H1 (cell line): ENCODE results near the gene H2BK1. TPM values are rescaled to one million over a fixed set of nuclear protein-coding genes. Genes with fewer than 3 reads are reported as not detected.

Experiments
- CBX5 ChIP-seq: fragments of 300-800, 300-1000 bp; sonication (generic); IDR thresholded peaks from 2 replicates; pipeline ENCODE4 v1.7.1; 2016; ENCODE audit warnings: antibody characterized with exemption, low read length, low read depth
- CHD1 ChIP-seq: IDR thresholded peaks from 2 replicates; pipeline ENCODE4 v1.6.1; 2012; ENCODE audit warnings: low read depth, low read length, improper control_type of control experiment
- CHD7 ChIP-seq: fragments of 300-600 bp; sonication (generic); IDR thresholded peaks from 2 replicates; pipeline ENCODE4 v1.7.1; 2012; ENCODE audit warnings: low read length, moderate library complexity, mild to moderate bottlenecking, inconsistent platforms; ENCODE audit not compliant: insufficient replicate concordance
- E2F6 ChIP-seq: IDR thresholded peaks from 2 replicates; pipeline ENCODE4 v1.6.1; 2012; ENCODE audit warnings: inconsistent platforms
- JUND ChIP-seq: IDR thresholded peaks from 2 replicates; pipeline ENCODE4 v1.6.1; 2011; ENCODE audit warnings: mild to moderate bottlenecking, improper control_type of control experiment, low read length
- RAD21 ChIP-seq, 2 experiments: IDR thresholded peaks in 1 of 2; conservative IDR thresholded peaks in 1 of 2; 2 replicates each; pipeline ENCODE4 v1.6.1; 2011; ENCODE audit warnings: low read depth in 2 of 2, low read length in 2 of 2, improper control_type of control experiment in 1 of 2, inconsistent platforms in 1 of 2, mild to moderate bottlenecking in 1 of 2, moderate library complexity in 1 of 2
- RBBP5 ChIP-seq: IDR thresholded peaks from 2 replicates; pipeline ENCODE4 v1.7.1; 2012; ENCODE audit warnings: low read depth, mild to moderate bottlenecking, inconsistent platforms, low read length, moderate library complexity, borderline replicate concordance
- SIN3A ChIP-seq, 2 experiments: IDR thresholded peaks in 1 of 2; conservative IDR thresholded peaks in 1 of 2; 2 replicates each; pipeline ENCODE4 v1.6.1; 2011 to 2012; ENCODE audit warnings: low read length in 2 of 2, improper control_type of control experiment in 1 of 2, low read depth in 1 of 2, mild to moderate bottlenecking in 1 of 2
- polyA plus RNA-seq, 7 experiments: library from polyadenylated mRNA; depleted of rRNA in 3 of 7; stranded (reverse) in 5 of 7; unstranded in 2 of 7; fragments of >200 nt in 5 of 7; fragments of 200-250 nt in 2 of 7; gene quantifications; 1 replicate in 5 of 7; 2 replicates in 1 of 7; 4 replicates in 1 of 7; pipeline versions ENCODE4 v1.2.1 to v1.2.3, GENCODE V29; 2011 to 2013; ENCODE audit warnings: missing spikeins in 2 of 7, mixed read lengths in 2 of 7
- total RNA-seq: library from RNA; stranded (reverse); fragmentation: NEBNext Ultra II Directional; extraction: Animal tissue kit (Norgen Biotek cat#: 25700); gene quantifications from 2 replicates; pipeline ENCODE4 v1.2.1, GENCODE V29; 2021

The H2BK1 gene
- total and polyA plus RNA-seq, 2 of the 8 experiments (the other 6 are each of a cell fraction or from before 2014, with no cell fraction given), result not detected

- TF ChIP-seq CHD7, result no peak
- no peak for TF ChIP-seq CBX5
- no peak for TF ChIP-seq CHD1
- TF ChIP-seq SIN3A (conservative IDR thresholded peaks at IDR 0.05 in 1 of 2, IDR thresholded peaks at IDR 0.05 in 1 of 2; ENCODE audit: low read depth in 1 of 2, low read length in 2 of 2), result no peak
- TF ChIP-seq JUND, result no peak
- no peak for TF ChIP-seq RBBP5
- TF ChIP-seq E2F6, result peak; percentile 39; the same call in 1 of the 2 replicates
- peak; percentile 11 to 42; a peak in 3 of 4 replicates for TF ChIP-seq RAD21 (IDR thresholded peaks at IDR 0.05 in 1 of 2, conservative IDR thresholded peaks at IDR 0.05 in 1 of 2; ENCODE audit: low read depth in 2 of 2, low read length in 2 of 2)
Measured at GRCh38 chr7:151195616-151196450, 14.5 kb downstream of the H2BK1 start (continued).
